ENCODE data around the gene ATP1B4. TPM values are rescaled to one million over a fixed set of nuclear protein-coding genes. Genes with fewer than 3 reads are reported as not detected.

The ATP1B4 gene
- total RNA-seq, 1 experiment from 2014 or later, result not detected

DNA sequence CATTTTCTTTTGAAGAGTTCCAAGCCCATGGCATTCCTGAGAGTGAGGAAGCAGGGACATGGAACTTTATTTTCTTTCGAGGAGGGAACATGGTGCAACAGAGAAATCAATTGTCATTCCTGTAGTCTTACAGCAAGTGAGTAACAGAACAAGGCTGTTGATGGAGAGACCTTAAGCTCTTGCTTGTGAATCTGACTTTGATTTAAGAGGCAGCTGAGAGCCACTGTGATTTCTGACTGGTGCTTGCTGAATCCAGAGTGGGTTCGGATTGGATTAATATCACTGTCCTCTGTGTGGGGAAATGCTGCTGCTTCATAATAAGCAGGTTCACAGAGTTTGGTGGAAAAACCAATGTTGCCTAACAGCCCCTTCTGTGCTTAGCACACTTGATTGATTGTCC lies 4.7 kb upstream of the ATP1B4 start:
- Mint-ChIP-seq H3K27ac (no peak overlapping the region), H3K4me1 (peaks cover 6 to 12% of the 10 kb centered on the region in 2 experiments; a peak in 3 of 4 replicates), H3K36me3 (ENCODE audit: insufficient read depth in 1 of 3, low read depth in 3 of 3) (no peaks in the 10 kb centered on the region; a peak in 1 of 7 replicates), H3K9me3 (peaks cover 59 to 60% of the 10 kb centered on the region in 2 experiments), H3K4me3 (no peak overlapping the region), H3K27me3 (ENCODE audit: low read depth) (peaks cover 3% of the 10 kb centered on the region)
- Histone ChIP-seq H2AK5ac (ENCODE audit: insufficient read length, low read length) (no peak overlapping the region), H2BK15ac (ENCODE audit: low read depth, low read length) (no peak overlapping the region), H3K9ac (ENCODE audit: extremely low read depth, insufficient read length, low read length) (no peak overlapping the region), H4K8ac (replicated peaks; ENCODE audit: insufficient read length, low read depth, low read length) (no peak overlapping the region), H4K20me1 (ENCODE audit: control insufficient read depth, insufficient read depth, insufficient read length) (no peaks in the 10 kb centered on the region), H2BK120ac (ENCODE audit: low read depth, low read length, poor library complexity, severe bottlenecking) (no peak overlapping the region), H2BK12ac (ENCODE audit: insufficient read length, low read depth, low read length) (no peak overlapping the region), H3K79me2 (ENCODE audit: insufficient read depth, low read length) (no peaks in the 10 kb centered on the region), H3K27ac (ENCODE audit: insufficient read length, low read depth, low read length) (no peak overlapping the region), H3K18ac (ENCODE audit: insufficient read length, low read depth, low read length) (no peak overlapping the region), H3K23me2 (ENCODE audit: insufficient read length, low read depth, low read length, poor library complexity, severe bottlenecking) (no peaks in the 10 kb centered on the region), H2BK5ac (ENCODE audit: insufficient read length, low read length) (no peak overlapping the region), H3K14ac (ENCODE audit: insufficient read depth, low read length) (no peak overlapping the region), H3K4me1 (ENCODE audit: insufficient read depth, low read length) (no peaks in the 10 kb centered on the region), H3T11ph (ENCODE audit: low read length) (no peak overlapping the region), H4K5ac (ENCODE audit: insufficient read length, low read depth, low read length) (no peak overlapping the region), H3K4ac (ENCODE audit: low read depth, low read length) (no peak overlapping the region), H3K79me1 (ENCODE audit: insufficient read depth, low read depth, low read length, poor library complexity, severe bottlenecking) (no peaks in the 10 kb centered on the region), H3K56ac (ENCODE audit: insufficient read length, low read depth, low read length) (no peak overlapping the region), H4K91ac (ENCODE audit: insufficient read length, low read depth, low read length) (no peak overlapping the region), H2BK20ac (ENCODE audit: low read depth, low read length, poor library complexity, severe bottlenecking) (no peak overlapping the region), H2AFZ (ENCODE audit: low read length) (no peak overlapping the region), H3K27me3 (ENCODE audit: insufficient read depth, low read length) (no peaks in the 10 kb centered on the region), H3K4me2 (ENCODE audit: insufficient read depth, insufficient read length, low read length) (no peak overlapping the region), H3K9me3 (ENCODE audit: control insufficient read depth, low read depth, low read length) (peaks cover 41% of the 10 kb centered on the region), H3K23ac (ENCODE audit: insufficient read length, low read depth, low read length) (no peak overlapping the region)
- no CpG with 5 or more reads among the region's 2 CpGs for WGBS (ENCODE audit: extremely low coverage, insufficient read length, low lambda C conversion rate)
- DNase-seq, result no peak
- TF ChIP-seq, protein P1, sequence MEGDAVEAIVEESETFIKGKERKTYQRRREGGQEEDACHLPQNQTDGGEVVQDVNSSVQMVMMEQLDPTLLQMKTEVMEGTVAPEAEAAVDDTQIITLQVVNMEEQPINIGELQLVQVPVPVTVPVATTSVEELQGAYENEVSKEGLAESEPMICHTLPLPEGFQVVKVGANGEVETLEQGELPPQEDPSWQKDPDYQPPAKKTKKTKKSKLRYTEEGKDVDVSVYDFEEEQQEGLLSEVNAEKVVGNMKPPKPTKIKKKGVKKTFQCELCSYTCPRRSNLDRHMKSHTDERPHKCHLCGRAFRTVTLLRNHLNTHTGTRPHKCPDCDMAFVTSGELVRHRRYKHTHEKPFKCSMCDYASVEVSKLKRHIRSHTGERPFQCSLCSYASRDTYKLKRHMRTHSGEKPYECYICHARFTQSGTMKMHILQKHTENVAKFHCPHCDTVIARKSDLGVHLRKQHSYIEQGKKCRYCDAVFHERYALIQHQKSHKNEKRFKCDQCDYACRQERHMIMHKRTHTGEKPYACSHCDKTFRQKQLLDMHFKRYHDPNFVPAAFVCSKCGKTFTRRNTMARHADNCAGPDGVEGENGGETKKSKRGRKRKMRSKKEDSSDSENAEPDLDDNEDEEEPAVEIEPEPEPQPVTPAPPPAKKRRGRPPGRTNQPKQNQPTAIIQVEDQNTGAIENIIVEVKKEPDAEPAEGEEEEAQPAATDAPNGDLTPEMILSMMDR (conservative IDR thresholded peaks at IDR 0.05), result no peak

Measured in H9 (cell line).